ENCODE data around the gene STAC.

DNA sequence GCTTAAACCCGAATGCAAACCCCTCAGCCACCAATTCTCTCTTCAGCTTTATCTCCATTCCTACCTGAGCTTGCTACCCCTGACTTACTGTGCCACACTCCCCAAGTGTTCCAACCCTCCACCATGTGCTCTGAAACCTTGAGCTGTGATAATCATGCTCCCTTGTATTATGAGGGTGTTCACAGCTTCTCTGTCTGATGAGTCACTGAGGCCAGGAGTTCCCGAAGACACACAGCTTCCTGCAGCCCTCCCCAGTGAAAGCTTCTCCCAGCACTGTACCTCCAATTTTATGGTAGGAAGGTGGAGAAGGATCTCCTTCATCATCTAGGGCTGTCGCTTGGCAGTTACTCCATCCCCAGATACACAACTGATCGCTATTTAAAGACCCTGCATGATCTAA, 24.9 kb downstream of the STAC start:
- TF ChIP-seq ZNF274 (IDR thresholded peaks at IDR 0.05; ENCODE audit: insufficient read depth, insufficient read length) (no peak), SUZ12 (IDR thresholded peaks at IDR 0.05; ENCODE audit: unreplicated experiment) (no peak), FOXM1 (IDR thresholded peaks at IDR 0.05; ENCODE audit: low read depth, low read length) (no peak), POLR2AphosphoS2 (IDR thresholded peaks at IDR 0.05; ENCODE audit: low read depth, low read length) (no peak), EZH2 (IDR thresholded peaks at IDR 0.05; ENCODE audit: borderline replicate concordance, control insufficient read depth, low read depth, low read length) (no peak)
- TF ChIP-seq, protein P1, sequence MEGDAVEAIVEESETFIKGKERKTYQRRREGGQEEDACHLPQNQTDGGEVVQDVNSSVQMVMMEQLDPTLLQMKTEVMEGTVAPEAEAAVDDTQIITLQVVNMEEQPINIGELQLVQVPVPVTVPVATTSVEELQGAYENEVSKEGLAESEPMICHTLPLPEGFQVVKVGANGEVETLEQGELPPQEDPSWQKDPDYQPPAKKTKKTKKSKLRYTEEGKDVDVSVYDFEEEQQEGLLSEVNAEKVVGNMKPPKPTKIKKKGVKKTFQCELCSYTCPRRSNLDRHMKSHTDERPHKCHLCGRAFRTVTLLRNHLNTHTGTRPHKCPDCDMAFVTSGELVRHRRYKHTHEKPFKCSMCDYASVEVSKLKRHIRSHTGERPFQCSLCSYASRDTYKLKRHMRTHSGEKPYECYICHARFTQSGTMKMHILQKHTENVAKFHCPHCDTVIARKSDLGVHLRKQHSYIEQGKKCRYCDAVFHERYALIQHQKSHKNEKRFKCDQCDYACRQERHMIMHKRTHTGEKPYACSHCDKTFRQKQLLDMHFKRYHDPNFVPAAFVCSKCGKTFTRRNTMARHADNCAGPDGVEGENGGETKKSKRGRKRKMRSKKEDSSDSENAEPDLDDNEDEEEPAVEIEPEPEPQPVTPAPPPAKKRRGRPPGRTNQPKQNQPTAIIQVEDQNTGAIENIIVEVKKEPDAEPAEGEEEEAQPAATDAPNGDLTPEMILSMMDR (IDR thresholded peaks at IDR 0.05 in 2 of 3, conservative IDR thresholded peaks at IDR 0.05 in 1 of 3; ENCODE audit: control insufficient read depth in 2 of 3, extremely low read depth in 1 of 3, insufficient read depth in 1 of 3, low read depth in 3 of 3, low read length in 3 of 3) = no peak
